Endometrial microvascular endothelial cells (primary cell): ENCODE data around the gene CARD8. TPM values are rescaled to one million over a fixed set of nuclear protein-coding genes. Genes with fewer than 3 reads are reported as not detected.

Experiments
- in situ Hi-C: cut with HindIII; loops from 2 replicates; pipeline ENCODE4 v1.10.0; 2017; ENCODE audit warnings: low sequenced_read_pairs, low pct_unique_long_range_greater_than_20kb; ENCODE audit errors: inconsistent ontology term
- total RNA-seq: library from RNA; depleted of rRNA; stranded (reverse); fragments of >200 nt; gene quantifications from one replicate; pipeline ENCODE4 v1.2.3, GENCODE V29; 2015; ENCODE audit errors: inconsistent ontology term

Gene CARD8
- total RNA-seq, 1 donor from 2014 or later: 36.9 TPM

- in situ Hi-C loops: no loop called here
Observed at GRCh38 chr19:48183356-48183755, 72.4 kb downstream of the CARD8 start.

DNA sequence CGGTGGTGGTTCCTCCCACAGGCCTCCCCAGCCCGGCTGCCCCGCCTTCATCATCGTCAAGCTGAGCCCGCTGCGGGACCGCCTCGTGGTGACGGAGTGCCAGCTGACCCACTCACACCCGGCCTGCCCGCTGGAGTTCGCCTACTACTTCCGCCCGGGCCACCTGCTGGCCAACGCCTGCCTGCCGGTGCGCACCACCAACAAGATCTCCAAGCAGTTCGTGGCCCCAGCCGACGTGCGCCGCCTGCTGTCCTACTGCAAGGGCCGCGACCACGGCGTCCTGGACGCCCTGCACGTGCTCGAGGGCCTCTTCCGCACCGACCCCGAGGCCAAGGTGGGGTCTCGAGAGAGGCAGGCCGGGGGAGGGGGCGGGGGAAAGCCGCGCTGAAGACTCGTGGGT is 73.3 kb downstream of the CARD8 start:
- in situ Hi-C loops: no loop called here

- in situ Hi-C loops: no loop called here
Observed at GRCh38 chr19:48181505-48181904, 74.2 kb downstream of the CARD8 start.

DNA sequence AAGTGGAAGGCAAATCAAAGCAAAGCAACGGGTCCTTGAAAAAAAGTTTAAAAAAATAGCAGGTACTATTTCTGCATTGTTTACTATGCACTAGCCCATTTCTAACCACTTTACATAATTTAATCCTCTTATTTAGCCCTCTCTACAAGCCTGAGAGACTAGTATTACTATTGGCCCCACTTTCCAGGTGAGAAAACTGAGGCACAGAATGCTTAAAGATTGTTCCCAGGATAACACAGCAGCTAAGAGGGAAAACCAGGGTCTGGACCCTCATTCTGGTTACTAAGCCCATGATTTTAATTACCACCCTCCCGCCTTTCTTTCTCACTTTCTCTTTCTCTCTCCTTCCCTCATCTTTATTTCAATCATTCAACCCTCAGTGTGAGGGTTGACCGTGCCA is 79.5 kb downstream of the CARD8 start:
- in situ Hi-C loops: no loop called here

- in situ Hi-C loops: no loop called here
Observed at GRCh38 chr19:48175578-48175977, 80.1 kb downstream of the CARD8 start.

DNA sequence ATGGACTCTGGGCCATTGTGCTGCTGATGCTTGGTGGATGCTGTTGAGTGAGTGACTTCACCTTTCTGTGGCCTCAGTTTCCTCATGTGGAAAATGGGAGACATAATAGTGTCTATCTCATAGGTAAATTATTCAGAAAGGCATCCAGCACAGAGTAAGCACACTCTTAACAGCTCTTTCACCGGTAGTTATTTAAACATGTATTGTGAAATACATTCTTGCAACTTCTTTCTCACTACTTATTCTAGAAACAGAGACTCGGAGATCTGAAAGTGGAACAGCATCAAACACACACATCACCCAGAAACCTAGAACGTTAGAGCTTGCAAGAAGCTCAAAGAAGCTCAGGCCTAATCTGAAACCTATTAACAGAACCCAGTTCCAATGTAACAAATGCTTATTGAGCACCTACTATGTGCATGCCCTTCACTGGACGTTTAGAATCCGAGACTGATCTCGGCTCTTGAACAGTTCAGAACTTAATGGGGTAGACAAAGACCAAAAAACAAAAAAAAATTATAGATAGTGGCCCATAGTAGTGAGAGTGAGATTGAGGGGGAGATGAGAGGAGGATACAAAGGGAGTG is 81.2 kb downstream of the CARD8 start:
- in situ Hi-C loops: no loop called here

DNA sequence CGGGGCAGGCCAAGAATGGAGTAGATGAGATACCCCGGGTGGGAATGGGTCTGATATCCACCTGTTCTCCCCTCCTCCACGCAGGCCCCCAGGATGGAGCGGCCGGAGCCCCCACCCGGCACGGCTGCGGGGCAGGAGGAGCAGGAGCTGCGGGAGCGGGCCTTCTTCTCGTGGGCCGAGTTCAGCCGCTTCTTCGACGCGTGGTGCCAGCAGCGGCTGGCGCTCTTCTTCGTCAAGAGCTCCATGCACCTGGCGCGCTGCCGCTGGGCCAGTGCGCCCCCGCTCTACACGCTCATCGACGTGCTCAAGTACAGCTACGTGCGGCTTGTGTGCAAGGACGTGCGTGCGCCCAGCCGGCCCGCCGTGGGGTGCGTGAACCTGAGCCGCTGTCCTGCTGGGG is 84.0 kb downstream of the CARD8 start:
- in situ Hi-C loops: no loop called here

GRCh38 chr19:48170817-48171347 is 84.8 kb downstream of the CARD8 start:
- in situ Hi-C loops: no loop called here

GRCh38 chr19:48169939-48170803 is 85.5 kb downstream of the CARD8 start, which contains the start of the genes LIG1 and ZSWIM9:
Gene LIG1 (minus strand): TSS chr19:48170344. CDS start chr19:48165566, 4,778 bp downstream.
Gene ZSWIM9 (plus strand): TSS chr19:48170680. CDS start chr19:48171803, 1,123 bp downstream.
- in situ Hi-C loops: no loop called here

- in situ Hi-C loops: no loop called here
Observed at GRCh38 chr19:48169578-48169938, 86.2 kb downstream of the CARD8 start.

- in situ Hi-C loops: no loop called here
Observed at GRCh38 chr19:48168689-48169088, 87.0 kb downstream of the CARD8 start.

DNA sequence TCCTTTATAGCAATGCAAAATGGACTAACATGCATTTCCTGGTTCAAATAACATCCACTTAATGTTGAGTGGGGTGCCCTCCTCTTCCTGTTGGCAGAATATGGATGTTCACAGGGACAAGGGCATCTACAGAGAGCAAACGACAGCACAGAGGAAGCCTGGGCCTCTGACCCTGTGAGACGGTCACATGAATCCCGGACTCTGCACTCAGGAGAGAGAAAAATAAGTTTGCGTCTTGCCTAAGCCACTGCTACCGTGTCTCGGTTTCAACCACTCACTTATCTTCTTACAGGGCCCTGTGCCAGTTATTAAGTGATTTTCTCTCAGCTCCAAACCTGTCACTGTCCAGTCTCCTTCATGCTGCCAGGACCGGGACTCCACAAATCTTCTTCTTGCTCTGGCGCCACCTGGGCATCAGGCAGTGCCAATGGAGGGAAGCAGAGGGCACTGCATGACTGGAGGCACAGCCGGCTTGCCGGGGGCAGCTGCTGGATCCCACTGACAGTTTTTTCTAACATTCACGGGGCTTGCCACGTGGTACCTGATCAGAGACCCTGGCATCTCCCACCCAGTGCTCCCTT is 97.4 kb downstream of the CARD8 start:
- in situ Hi-C loops: no loop called here

Other genes with a start within 250 kb of the CARD8 start
- gene CABP5, start 211.8 kb downstream of the CARD8 start, total RNA-seq: not detected
- 17.3 TPM for gene PLA2G4C, start 145.1 kb downstream of the CARD8 start, total RNA-seq
- 46.6 TPM for gene LIG1, start 85.6 kb downstream of the CARD8 start, total RNA-seq
- gene ZSWIM9, start 85.2 kb downstream of the CARD8 start, total RNA-seq: 3.6 TPM
- 0.28 TPM for gene ZNF114, start 14.2 kb upstream of the CARD8 start, total RNA-seq
- gene EMP3, start 69.6 kb upstream of the CARD8 start, total RNA-seq: 90.4 TPM
- 8.9 TPM for gene TMEM143, start 108.0 kb upstream of the CARD8 start, total RNA-seq
- not detected for gene SYNGR4, start 108.5 kb upstream of the CARD8 start, total RNA-seq
- gene KDELR1, start 135.6 kb upstream of the CARD8 start, total RNA-seq: 151 TPM
- 0.28 TPM for gene GRIN2D, start 137.8 kb upstream of the CARD8 start, total RNA-seq
- gene GRWD1, start 190.1 kb upstream of the CARD8 start, total RNA-seq: 84.6 TPM
- gene KCNJ14, start 199.7 kb upstream of the CARD8 start, total RNA-seq: 0.84 TPM
- gene CYTH2, start 213.5 kb upstream of the CARD8 start, total RNA-seq: 19.0 TPM